NCI-H345 (cell line): ENCODE measurements around the gene TRPC4AP.

Source experiments
- DNase-seq: peaks from one replicate; lab custom pipeline; 2025; lab: John Stamatoyannopoulos, UW

Gene TRPC4AP

GRCh38 chr20:35001596-35002362 is 90.8 kb downstream of the TRPC4AP start:
- no peak for DNase-seq

DNA sequence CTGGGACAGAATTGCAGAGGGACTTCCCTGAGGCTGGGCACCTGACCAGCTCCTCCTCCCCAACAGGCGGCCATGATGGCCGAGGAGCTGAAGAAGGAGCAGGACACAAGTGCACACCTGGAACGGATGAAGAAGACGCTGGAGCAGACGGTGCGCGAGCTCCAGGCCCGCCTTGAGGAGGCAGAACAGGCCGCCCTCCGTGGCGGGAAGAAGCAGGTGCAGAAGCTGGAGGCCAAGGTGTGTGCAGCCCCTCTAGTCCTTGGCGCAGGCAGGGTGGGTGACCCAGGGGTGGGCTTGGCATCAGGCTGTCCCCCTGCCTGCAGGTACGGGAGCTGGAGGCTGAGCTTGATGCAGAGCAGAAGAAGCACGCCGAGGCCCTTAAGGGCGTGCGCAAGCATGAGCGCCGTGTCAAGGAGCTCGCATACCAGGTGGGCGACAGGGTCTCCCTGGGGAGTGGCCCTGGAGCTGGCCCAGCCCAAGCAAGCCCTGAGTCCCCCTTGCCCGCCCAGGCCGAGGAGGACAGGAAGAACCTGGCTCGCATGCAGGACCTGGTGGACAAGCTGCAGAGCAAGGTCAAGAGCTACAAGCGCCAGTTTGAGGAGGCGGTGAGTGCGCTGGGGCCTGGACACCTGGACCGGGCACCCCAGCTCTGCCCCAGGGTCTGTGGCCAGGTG is 91.5 kb downstream of the TRPC4AP start:
- no peak for DNase-seq

GRCh38 chr20:35000311-35000921 is 92.2 kb downstream of the TRPC4AP start:
- DNase-seq = no peak

DNA sequence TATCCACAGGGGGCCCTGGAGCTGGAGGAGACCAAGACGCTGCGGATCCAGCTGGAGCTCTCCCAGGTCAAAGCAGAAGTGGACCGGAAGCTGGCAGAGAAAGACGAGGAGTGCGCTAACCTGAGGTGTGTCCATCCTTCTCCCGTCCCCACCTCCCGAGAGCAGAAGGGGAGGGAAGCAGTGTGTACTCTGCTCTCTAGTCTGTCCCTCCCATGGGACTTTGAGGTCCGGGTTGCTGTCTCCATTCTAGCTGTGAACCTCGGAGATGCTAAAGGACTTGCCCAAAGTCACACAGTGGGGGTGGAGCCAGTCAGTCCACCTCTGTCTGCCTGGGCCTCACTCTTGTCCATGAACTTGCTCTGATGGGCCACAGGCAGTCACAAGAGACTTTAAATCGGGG is 92.8 kb downstream of the TRPC4AP start:
- no peak for DNase-seq

DNA sequence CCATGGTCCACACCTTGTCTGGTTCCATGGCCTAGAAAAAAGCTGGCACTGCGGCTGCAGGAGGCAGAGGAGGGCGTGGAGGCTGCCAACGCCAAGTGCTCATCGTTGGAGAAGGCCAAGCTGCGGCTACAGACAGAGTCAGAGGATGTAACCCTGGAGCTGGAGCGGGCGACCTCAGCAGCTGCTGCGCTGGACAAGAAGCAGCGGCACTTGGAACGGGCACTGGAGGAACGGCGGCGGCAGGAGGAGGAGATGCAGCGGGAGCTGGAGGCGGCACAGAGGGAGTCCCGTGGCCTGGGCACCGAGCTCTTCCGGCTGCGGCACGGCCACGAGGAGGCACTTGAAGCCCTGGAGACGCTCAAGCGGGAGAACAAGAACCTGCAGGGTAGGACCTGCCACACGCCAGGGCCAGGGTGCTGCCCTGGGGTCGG is 93.6 kb downstream of the TRPC4AP start:
- no peak for DNase-seq

DNA sequence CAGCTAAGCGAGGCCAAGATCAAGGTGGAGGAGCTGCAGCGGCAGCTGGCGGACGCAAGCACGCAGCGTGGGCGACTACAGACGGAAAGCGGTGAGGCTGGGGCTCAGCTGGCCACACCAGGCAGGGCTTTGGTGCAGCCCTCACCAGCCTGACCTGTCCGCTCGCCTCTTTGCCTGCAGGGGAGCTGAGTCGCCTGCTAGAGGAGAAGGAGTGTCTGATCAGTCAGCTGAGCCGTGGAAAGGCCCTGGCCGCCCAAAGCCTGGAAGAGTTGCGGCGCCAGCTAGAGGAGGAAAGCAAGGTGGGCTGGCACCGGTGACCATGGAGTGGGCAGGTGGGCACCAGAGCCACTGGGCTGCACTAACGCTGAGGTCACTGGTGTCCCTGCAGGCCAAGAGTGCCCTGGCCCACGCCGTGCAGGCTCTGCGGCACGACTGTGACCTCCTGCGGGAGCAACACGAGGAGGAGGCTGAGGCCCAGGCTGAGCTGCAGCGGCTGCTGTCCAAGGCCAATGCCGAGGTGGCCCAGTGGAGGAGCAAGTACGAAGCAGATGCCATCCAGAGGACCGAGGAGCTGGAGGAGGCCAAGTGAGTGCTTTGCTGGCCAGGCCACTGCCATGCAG is 94.2 kb downstream of the TRPC4AP start:
- no peak for DNase-seq

GRCh38 chr20:34997774-34998173 is 94.8 kb downstream of the TRPC4AP start:
- no peak for DNase-seq

- no peak for DNase-seq
Observed at GRCh38 chr20:34997131-34997561, 95.5 kb downstream of the TRPC4AP start.

DNA sequence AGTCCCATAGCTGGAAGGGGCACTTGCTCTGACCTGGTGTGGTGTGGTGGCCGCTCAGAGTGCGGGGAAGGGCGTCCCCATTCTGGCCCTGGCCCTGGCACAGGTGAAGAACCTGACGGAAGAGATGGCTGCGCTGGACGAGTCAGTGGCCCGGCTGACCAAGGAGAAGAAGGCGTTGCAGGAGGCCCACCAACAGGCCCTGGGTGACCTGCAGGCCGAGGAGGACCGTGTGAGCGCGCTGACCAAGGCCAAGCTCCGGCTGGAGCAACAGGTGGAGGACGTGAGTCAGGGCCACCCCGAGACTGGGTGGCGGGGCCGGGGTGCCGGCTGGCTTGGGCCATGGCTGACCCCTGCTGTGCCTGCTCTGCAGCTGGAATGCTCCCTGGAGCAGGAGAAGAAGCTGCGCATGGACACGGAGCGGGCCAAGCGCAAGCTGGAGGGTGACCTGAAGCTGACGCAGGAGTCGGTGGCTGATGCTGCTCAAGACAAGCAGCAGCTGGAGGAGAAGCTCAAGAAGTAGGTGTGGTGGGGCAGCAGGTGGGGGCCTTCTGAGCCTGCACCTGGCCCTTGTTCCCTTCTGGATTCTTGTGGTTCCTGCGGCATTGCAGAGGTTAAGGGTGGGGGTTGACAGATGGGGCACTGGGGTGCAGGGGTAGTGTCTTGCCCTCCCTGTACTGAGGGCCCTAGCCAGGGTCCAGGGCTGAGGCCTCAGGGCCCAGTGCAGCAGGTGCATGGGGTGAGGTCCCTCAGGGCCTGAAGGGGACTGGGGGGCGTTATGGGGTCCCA is 96.2 kb downstream of the TRPC4AP start:
- DNase-seq = no peak

- no peak for DNase-seq
Observed at GRCh38 chr20:34995696-34996095, 96.9 kb downstream of the TRPC4AP start.

GRCh38 chr20:34995192-34995591 is 97.4 kb downstream of the TRPC4AP start:
- DNase-seq = no peak

GRCh38 chr20:34994509-34995131 is 98.0 kb downstream of the TRPC4AP start:
- DNase-seq = no peak

DNA sequence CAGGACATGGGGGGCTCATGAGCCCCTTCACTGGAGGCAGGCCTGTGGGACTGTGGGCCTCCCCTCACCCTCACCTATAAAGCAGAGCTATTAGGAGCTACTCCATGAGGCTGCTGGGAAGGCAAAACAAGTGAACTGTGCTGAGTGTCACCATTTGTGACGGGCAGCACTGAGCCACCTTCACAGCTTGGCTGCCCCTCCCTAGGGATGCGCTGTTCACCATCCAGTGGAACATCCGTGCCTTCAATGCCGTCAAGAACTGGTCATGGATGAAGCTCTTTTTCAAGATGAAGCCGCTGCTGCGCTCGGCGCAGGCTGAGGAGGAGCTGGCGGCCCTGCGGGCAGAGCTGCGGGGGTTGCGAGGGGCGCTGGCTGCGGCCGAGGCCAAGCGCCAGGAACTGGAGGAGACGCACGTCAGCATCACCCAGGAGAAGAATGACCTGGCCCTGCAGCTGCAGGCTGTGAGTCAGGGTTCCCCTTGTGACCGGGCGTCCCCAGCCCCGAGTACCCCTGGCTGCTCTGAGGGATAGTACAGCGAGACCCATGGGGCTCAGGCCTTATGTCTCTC is 98.6 kb downstream of the TRPC4AP start:
- DNase-seq = no peak

- no peak for DNase-seq
Observed at GRCh38 chr20:34992751-34993417, 99.7 kb downstream of the TRPC4AP start.

GRCh38 chr20:34990661-34991214 is 101.9 kb downstream of the TRPC4AP start:
- no peak for DNase-seq

DNA sequence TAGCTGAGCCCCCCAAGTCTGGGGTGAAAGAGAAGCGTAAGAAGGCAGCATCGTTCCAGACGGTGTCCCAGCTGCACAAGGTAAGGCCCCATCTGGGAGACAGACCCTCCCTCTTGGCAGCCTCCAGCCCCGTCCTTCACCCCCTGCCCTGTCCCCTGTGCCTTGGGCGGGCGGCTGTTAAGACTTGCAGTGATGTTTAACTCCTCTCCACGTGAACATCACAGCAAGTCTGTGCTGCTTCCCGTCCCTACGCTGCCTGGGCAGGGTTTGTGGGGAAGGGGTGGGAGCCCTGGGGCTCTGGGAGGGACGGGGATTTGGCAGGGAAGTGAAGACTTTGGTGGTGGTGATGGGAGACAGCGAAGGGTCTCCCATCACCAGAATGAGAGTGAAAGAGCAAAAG is 102.4 kb downstream of the TRPC4AP start:
- no peak for DNase-seq

DNA sequence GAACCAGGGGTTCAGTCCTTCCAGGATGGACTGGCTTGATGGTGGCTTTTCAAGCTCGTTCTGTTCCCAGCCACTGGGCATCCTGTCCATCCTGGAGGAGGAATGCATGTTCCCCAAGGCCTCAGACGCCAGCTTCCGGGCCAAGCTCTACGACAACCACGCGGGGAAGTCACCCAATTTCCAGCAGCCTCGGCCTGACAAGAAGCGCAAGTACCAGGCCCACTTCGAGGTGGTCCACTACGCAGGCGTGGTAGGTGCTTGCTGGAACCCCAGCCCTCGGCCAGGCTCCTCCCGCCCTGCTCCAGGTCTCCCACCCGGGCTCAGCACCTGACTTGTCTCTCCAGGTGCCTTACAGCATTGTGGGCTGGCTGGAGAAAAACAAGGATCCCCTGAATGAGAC is 102.9 kb downstream of the TRPC4AP start:
- DNase-seq = no peak

DNA sequence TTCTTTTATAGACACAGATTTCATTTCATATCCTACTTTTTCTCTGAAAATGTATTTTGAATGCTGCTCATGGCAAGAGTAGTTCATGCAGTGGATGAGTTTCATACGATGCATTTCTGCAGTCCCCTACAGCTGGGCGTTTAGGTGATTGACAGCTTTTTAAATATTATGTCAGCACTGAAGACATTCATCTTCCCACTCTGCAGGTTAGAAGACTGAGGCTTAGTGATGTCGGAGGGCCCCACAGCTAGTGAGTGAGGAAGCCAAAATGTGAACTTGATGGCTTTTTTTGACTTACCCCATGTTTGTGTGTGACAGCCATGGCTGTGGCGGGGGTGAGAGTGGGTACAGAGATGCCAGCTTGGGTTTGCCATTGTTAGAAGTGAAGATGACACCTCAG is 103.5 kb downstream of the TRPC4AP start:
- no peak for DNase-seq

- DNase-seq = no peak
Observed at GRCh38 chr20:34988191-34988540, 104.4 kb downstream of the TRPC4AP start.
